ENCODE measurements around the gene RNF152. TPM values are rescaled to one million over a fixed set of nuclear protein-coding genes. Genes with fewer than 3 reads are reported as not detected.

Gene RNF152
- polyA plus RNA-seq, 1 of the 3 experiments (the other 2 are of a cell fraction), result 6.6 TPM

DNA sequence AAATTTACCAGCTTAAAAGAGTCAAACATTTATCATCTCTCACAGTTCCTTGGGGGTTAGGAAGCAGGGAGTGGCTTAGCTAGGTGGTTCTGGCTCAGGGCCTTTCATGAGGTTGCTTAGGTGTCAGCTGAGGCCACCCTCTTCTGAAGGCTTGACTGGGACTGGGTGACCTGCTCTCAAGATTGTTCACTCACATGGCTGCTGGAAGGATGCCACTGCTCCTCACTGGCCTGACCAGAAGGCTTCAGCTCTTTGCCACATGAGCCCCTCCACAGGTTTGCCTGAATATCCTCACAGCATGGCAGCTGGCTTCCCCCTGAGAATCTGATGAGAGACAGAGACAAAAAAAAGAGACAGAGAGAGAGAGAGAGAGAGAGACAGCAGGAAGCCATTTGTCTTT lies 17.3 kb upstream of the RNF152 start:
- Histone ChIP-seq H3K79me2 (ENCODE audit: insufficient read depth) (no peaks in the 10 kb centered on the region), H3F3A (replicated peaks; ENCODE audit: insufficient read depth) (no peaks in the 10 kb centered on the region), H3K4me3 (ENCODE audit: low read depth in 2 of 2, low read length in 1 of 2) (no peak overlapping the region), H3K36me3 (replicated peaks in 1 of 2; ENCODE audit: control insufficient read depth in 1 of 2, insufficient read depth in 2 of 2, low read length in 1 of 2) (no peaks in the 10 kb centered on the region), H3K27me3 (ENCODE audit: insufficient read depth) (no peaks in the 10 kb centered on the region), H3K9me2 (no peaks in the 10 kb centered on the region), H3K4me1 (ENCODE audit: control insufficient read depth in 1 of 2, insufficient read depth in 2 of 2, low read depth in 1 of 2, low read length in 1 of 2) (no peaks in the 10 kb centered on the region), H3K9ac (no peak overlapping the region), H3K4me2 (no peak overlapping the region), H3K9me3 (no peaks in the 10 kb centered on the region), H2AFZ (ENCODE audit: low read depth) (no peak overlapping the region), H4K20me1 (ENCODE audit: insufficient read depth) (no peaks in the 10 kb centered on the region), H3K27ac (ENCODE audit: low read depth in 2 of 2, low read length in 1 of 2) (no peak overlapping the region)
- CTCF ChIA-PET, result interaction anchor here (1.2 to 1.5 kb wide), 2 partner anchors 9 to 328 kb away, joined by 5 to 6 read pairs; no protein-coding TSS in a partner anchor
- DNase-seq, result no peak
- POLR2A ChIA-PET, result no interaction called here
- TF ChIP-seq EZH2phosphoT487 (IDR thresholded peaks at IDR 0.05; ENCODE audit: borderline replicate concordance, low read depth), result no peak
- TF ChIP-seq, protein P1, sequence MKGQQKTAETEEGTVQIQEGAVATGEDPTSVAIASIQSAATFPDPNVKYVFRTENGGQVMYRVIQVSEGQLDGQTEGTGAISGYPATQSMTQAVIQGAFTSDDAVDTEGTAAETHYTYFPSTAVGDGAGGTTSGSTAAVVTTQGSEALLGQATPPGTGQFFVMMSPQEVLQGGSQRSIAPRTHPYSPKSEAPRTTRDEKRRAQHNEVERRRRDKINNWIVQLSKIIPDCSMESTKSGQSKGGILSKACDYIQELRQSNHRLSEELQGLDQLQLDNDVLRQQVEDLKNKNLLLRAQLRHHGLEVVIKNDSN (IDR thresholded peaks at IDR 0.05; ENCODE audit: borderline replicate concordance, low read depth), result no peak
- TF ChIP-seq, protein P2, sequence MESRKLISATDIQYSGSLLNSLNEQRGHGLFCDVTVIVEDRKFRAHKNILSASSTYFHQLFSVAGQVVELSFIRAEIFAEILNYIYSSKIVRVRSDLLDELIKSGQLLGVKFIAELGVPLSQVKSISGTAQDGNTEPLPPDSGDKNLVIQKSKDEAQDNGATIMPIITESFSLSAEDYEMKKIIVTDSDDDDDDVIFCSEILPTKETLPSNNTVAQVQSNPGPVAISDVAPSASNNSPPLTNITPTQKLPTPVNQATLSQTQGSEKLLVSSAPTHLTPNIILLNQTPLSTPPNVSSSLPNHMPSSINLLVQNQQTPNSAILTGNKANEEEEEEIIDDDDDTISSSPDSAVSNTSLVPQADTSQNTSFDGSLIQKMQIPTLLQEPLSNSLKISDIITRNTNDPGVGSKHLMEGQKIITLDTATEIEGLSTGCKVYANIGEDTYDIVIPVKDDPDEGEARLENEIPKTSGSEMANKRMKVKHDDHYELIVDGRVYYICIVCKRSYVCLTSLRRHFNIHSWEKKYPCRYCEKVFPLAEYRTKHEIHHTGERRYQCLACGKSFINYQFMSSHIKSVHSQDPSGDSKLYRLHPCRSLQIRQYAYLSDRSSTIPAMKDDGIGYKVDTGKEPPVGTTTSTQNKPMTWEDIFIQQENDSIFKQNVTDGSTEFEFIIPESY (IDR thresholded peaks at IDR 0.05; ENCODE audit: borderline replicate concordance, low read depth), result no peak
- no peak for TF ChIP-seq SMC3 (IDR thresholded peaks at IDR 0.05; ENCODE audit: low read depth, low read length)
- TF ChIP-seq YY1 (IDR thresholded peaks at IDR 0.05; ENCODE audit: low read depth), result no peak
- no peak for TF ChIP-seq RFX5 (IDR thresholded peaks at IDR 0.05; ENCODE audit: low read length)
- no peak for TF ChIP-seq RXRA (IDR thresholded peaks at IDR 0.05; ENCODE audit: borderline replicate concordance, low read depth)
- TF ChIP-seq, protein P3, sequence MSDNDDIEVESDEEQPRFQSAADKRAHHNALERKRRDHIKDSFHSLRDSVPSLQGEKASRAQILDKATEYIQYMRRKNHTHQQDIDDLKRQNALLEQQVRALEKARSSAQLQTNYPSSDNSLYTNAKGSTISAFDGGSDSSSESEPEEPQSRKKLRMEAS (IDR thresholded peaks at IDR 0.05; ENCODE audit: low read depth), result no peak
- TF ChIP-seq JUND (IDR thresholded peaks at IDR 0.05), result no peak
- TF ChIP-seq, protein P4, sequence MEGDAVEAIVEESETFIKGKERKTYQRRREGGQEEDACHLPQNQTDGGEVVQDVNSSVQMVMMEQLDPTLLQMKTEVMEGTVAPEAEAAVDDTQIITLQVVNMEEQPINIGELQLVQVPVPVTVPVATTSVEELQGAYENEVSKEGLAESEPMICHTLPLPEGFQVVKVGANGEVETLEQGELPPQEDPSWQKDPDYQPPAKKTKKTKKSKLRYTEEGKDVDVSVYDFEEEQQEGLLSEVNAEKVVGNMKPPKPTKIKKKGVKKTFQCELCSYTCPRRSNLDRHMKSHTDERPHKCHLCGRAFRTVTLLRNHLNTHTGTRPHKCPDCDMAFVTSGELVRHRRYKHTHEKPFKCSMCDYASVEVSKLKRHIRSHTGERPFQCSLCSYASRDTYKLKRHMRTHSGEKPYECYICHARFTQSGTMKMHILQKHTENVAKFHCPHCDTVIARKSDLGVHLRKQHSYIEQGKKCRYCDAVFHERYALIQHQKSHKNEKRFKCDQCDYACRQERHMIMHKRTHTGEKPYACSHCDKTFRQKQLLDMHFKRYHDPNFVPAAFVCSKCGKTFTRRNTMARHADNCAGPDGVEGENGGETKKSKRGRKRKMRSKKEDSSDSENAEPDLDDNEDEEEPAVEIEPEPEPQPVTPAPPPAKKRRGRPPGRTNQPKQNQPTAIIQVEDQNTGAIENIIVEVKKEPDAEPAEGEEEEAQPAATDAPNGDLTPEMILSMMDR (IDR thresholded peaks at IDR 0.05), result no peak

DNA sequence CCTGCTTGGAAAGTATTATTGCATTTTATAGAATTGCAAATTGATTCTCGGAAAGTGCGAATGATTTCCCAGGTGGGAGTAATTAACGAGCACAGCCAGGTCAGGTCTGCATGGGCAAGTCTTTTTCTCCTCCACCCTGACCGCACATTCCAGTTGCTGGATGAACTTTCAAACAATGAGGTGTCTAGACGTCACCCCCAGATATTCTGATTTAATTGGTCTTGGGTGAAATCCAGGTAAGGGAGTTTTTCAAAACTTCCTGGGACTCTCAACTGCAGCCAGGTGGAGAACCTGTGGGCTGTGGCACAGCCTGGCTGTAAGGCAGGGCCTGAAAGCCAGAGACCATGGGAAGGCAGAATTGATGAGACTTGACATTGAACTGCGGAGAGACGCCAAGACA lies 15.9 kb upstream of the RNF152 start:
- H4K20me1 ChIP-seq (ENCODE audit: insufficient read depth), result no peaks in the 10 kb centered on the region
- 79% methylated on average over 7 of the region's 7 CpGs for WGBS (ENCODE audit: low lambda C conversion rate)
- H3K27me3 ChIP-seq (ENCODE audit: insufficient read depth), result no peaks in the 10 kb centered on the region
- no peaks in the 10 kb centered on the region for H3F3A ChIP-seq (replicated peaks; ENCODE audit: insufficient read depth)
- POLR2A ChIA-PET, result no interaction called here
- CTCF ChIA-PET, result interaction anchor here (1.8 kb wide), 1 partner anchor 327 kb away, joined by 4 read pairs; no protein-coding TSS in a partner anchor
- H3K9me3 ChIP-seq, result no peaks in the 10 kb centered on the region
- no peaks in the 10 kb centered on the region for H3K36me3 ChIP-seq (replicated peaks in 1 of 2; ENCODE audit: control insufficient read depth in 1 of 2, insufficient read depth in 2 of 2, low read length in 1 of 2)
- no peak overlapping the region for H3K9ac ChIP-seq
- H3K27ac ChIP-seq (ENCODE audit: low read depth in 2 of 2, low read length in 1 of 2), result no peak overlapping the region
- no peak overlapping the region for H3K4me3 ChIP-seq (ENCODE audit: low read depth in 2 of 2, low read length in 1 of 2)
- H3K4me1 ChIP-seq (ENCODE audit: control insufficient read depth in 1 of 2, insufficient read depth in 2 of 2, low read depth in 1 of 2, low read length in 1 of 2), result no peaks in the 10 kb centered on the region
- no peaks in the 10 kb centered on the region for H3K9me2 ChIP-seq
- no peak overlapping the region for H2AFZ ChIP-seq (ENCODE audit: low read depth)
- H3K79me2 ChIP-seq (ENCODE audit: insufficient read depth), result no peaks in the 10 kb centered on the region
- H3K4me2 ChIP-seq, result no peak overlapping the region
- no peak for DNase-seq
- no peak for TF ChIP-seq RCOR1 (IDR thresholded peaks at IDR 0.05; ENCODE audit: low read length)
- TF ChIP-seq, protein P2 (IDR thresholded peaks at IDR 0.05; ENCODE audit: borderline replicate concordance, low read depth), result no peak
- TF ChIP-seq, protein P4 (IDR thresholded peaks at IDR 0.05), result no peak
- no peak for TF ChIP-seq RFX5 (IDR thresholded peaks at IDR 0.05; ENCODE audit: low read length)
- TF ChIP-seq, protein P5, sequence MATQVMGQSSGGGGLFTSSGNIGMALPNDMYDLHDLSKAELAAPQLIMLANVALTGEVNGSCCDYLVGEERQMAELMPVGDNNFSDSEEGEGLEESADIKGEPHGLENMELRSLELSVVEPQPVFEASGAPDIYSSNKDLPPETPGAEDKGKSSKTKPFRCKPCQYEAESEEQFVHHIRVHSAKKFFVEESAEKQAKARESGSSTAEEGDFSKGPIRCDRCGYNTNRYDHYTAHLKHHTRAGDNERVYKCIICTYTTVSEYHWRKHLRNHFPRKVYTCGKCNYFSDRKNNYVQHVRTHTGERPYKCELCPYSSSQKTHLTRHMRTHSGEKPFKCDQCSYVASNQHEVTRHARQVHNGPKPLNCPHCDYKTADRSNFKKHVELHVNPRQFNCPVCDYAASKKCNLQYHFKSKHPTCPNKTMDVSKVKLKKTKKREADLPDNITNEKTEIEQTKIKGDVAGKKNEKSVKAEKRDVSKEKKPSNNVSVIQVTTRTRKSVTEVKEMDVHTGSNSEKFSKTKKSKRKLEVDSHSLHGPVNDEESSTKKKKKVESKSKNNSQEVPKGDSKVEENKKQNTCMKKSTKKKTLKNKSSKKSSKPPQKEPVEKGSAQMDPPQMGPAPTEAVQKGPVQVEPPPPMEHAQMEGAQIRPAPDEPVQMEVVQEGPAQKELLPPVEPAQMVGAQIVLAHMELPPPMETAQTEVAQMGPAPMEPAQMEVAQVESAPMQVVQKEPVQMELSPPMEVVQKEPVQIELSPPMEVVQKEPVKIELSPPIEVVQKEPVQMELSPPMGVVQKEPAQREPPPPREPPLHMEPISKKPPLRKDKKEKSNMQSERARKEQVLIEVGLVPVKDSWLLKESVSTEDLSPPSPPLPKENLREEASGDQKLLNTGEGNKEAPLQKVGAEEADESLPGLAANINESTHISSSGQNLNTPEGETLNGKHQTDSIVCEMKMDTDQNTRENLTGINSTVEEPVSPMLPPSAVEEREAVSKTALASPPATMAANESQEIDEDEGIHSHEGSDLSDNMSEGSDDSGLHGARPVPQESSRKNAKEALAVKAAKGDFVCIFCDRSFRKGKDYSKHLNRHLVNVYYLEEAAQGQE (IDR thresholded peaks at IDR 0.05; ENCODE audit: low read depth, low read length), result no peak
- TF ChIP-seq CHD2 (IDR thresholded peaks at IDR 0.05; ENCODE audit: low read length, partially characterized antibody), result no peak
